HCT116 (cell line): Measurements from ENCODE around the gene SLC24A3. TPM values are rescaled to one million over a fixed set of nuclear protein-coding genes. Genes with fewer than 3 reads are reported as not detected.

Experiments used
- ATAC-seq: fragments of 200-7000 bp; cut with Tn5 transposase; 2 replicates; pipeline ENCODE4 v1.9.1; 2020; ENCODE audit warnings: mild to moderate bottlenecking, moderate library complexity
- BruUV-seq: library from RNA; stranded (reverse); fragments of 400-500 nt; replicated peaks from 2 replicates; lab custom pipeline; 2021; lab: Mats Ljungman, UMichigan
- CTCF ChIA-PET: fragments of 300-600 bp; sonication (Branson Sonifier 250); formaldehyde crosslinking; loops from one replicate; lab custom pipeline; 2021; ENCODE audit warnings: antibody characterized with exemption; lab: Charles Lee
- POLR2A ChIA-PET: fragments of 300-600, 350-600 bp; sonication (Branson Sonifier 250); formaldehyde crosslinking; loops from one replicate; lab custom pipeline; 2021; ENCODE audit warnings: antibody characterized with exemption; lab: Charles Lee
- RAD21 ChIA-PET, 2 experiments: fragments of 300-600 bp; sonication (Branson Sonifier 250); formaldehyde crosslinking; loops; one replicate each; lab custom pipeline; 2023; ENCODE audit warnings: low total read pairs in 2 of 2; ENCODE audit not compliant: uncharacterized antibody in 2 of 2, unreplicated experiment in 2 of 2, low non-redundant PET in 1 of 2; lab: Charles Lee
- DNase-seq: peaks from one replicate; pipeline ENCODE4 v3.0.0-alpha.2; 2010; ENCODE audit warnings: low read depth, low spot score
- H2AFZ ChIP-seq: fragments of 200-600 bp; shearing (Covaris generic), sonication (generic); 2 replicates; pipeline ENCODE4 v1.6.1; 2017; ENCODE audit warnings: low read depth, mixed run types, mixed read lengths, antibody characterized with exemption, low read length; ENCODE audit not compliant: poor library complexity, severe bottlenecking
- H3K27ac ChIP-seq: 2 replicates; pipeline ENCODE4 v1.5.1; 2012; ENCODE audit warnings: low read depth, low read length
- H3K27me3 ChIP-seq: fragments of 200-600 bp; sonication (generic); 2 replicates; pipeline ENCODE4 v1.6.1; 2016; ENCODE audit warnings: mixed run types, low read length, mixed read lengths; ENCODE audit not compliant: insufficient read depth
- H3K36me3 ChIP-seq, 2 experiments: fragments of 200-500 bp in 1 of 2; fragments of 200-600 bp in 1 of 2; sonication (Bioruptor generic) in 1 of 2; sonication (generic) in 1 of 2; 2 replicates each; pipeline versions ENCODE4 v1.5.1 to v1.6.1; 2014 to 2016; ENCODE audit warnings: low read length in 2 of 2, inconsistent platforms in 1 of 2, mixed read lengths in 1 of 2, mixed run types in 1 of 2; ENCODE audit not compliant: insufficient read depth in 2 of 2, control insufficient read depth in 1 of 2
- H3K4me1 ChIP-seq, 2 experiments: fragments of 200-600 bp in 1 of 2; sonication (generic) in 1 of 2; 2 replicates each; pipeline versions ENCODE4 v1.5.1 to v1.6.1; 2012 to 2017; ENCODE audit warnings: low read length in 2 of 2, inconsistent platforms in 1 of 2, mild to moderate bottlenecking in 1 of 2, mixed read lengths in 1 of 2, mixed run types in 1 of 2, moderate library complexity in 1 of 2; ENCODE audit not compliant: insufficient read depth in 2 of 2, control insufficient read depth in 1 of 2
- H3K4me2 ChIP-seq: fragments of 200-600 bp; sonication (generic); 2 replicates; pipeline ENCODE4 v1.6.1; 2017; ENCODE audit warnings: mixed run types, low read length, mixed read lengths
- H3K4me3 ChIP-seq, 2 experiments: fragments of 200-600 bp in 1 of 2; sonication (generic) in 1 of 2; replicated peaks in 1 of 2; 2 replicates each; pipeline ENCODE4 v1.5.1; 2011 to 2016; ENCODE audit warnings: low read length in 2 of 2, control low read depth in 1 of 2, low read depth in 1 of 2, mild to moderate bottlenecking in 1 of 2, mixed read lengths in 1 of 2, mixed run types in 1 of 2
- H3K79me2 ChIP-seq: fragments of 200-600 bp; sonication (generic); 2 replicates; pipeline ENCODE4 v1.6.1; 2017; ENCODE audit warnings: mild to moderate bottlenecking, mixed run types, low read length, moderate library complexity, mixed read lengths; ENCODE audit not compliant: insufficient read depth
- H3K9ac ChIP-seq: fragments of 200-600 bp; sonication (generic); 2 replicates; pipeline ENCODE4 v1.6.1; 2016; ENCODE audit warnings: low read length, mixed read lengths
- H3K9me2 ChIP-seq: fragments of 200-600 bp; sonication (generic), shearing (Covaris generic); 2 replicates; pipeline ENCODE4 v1.6.1; 2017; ENCODE audit warnings: mixed run types, mild to moderate bottlenecking, moderate library complexity; ENCODE audit not compliant: insufficient read depth
- H3K9me3 ChIP-seq, 2 experiments: fragments of 200-500 bp in 1 of 2; fragments of 200-600 bp in 1 of 2; sonication (Bioruptor generic) in 1 of 2; sonication (generic) in 1 of 2; 2 replicates each; pipeline ENCODE4 v1.6.1; 2014 to 2017; ENCODE audit warnings: low read length in 2 of 2, mixed read lengths in 2 of 2, inconsistent platforms in 1 of 2, low read depth in 1 of 2, mild to moderate bottlenecking in 1 of 2, mixed run types in 1 of 2, moderate library complexity in 1 of 2; ENCODE audit not compliant: control insufficient read depth in 1 of 2, insufficient read depth in 1 of 2
- H4K20me1 ChIP-seq: fragments of 200-600 bp; sonication (generic), shearing (Covaris generic); 2 replicates; pipeline ENCODE4 v1.6.1; 2017; ENCODE audit warnings: mixed run types, mild to moderate bottlenecking, moderate library complexity; ENCODE audit not compliant: insufficient read depth
- ATF3 ChIP-seq: IDR thresholded peaks from 2 replicates; pipeline ENCODE4 v1.6.1; 2012
- CBX3 ChIP-seq: IDR thresholded peaks from 2 replicates; pipeline ENCODE4 v1.6.1; 2012; ENCODE audit warnings: low read depth
- CEBPB ChIP-seq: IDR thresholded peaks from 2 replicates; pipeline ENCODE4 v1.6.1; 2012; ENCODE audit warnings: low read depth
- EGR1 ChIP-seq: IDR thresholded peaks from 2 replicates; pipeline ENCODE4 v1.6.1; 2012; ENCODE audit warnings: low read depth
- ELF1 ChIP-seq: IDR thresholded peaks from 2 replicates; pipeline ENCODE4 v1.6.1; 2012; ENCODE audit warnings: low read depth, borderline replicate concordance
- EZH2 ChIP-seq: fragments of 200-600 bp; sonication (generic); IDR thresholded peaks from 2 replicates; pipeline ENCODE4 v1.6.1; 2017; ENCODE audit warnings: antibody characterized with exemption, mixed run types
- EZH2phosphoT487 ChIP-seq: fragments of 200-600 bp; IDR thresholded peaks from 2 replicates; pipeline ENCODE4 v1.6.1; 2018; ENCODE audit warnings: antibody characterized with exemption, borderline replicate concordance
- FOSL1 ChIP-seq: IDR thresholded peaks from 2 replicates; pipeline ENCODE4 v1.6.1; 2012; ENCODE audit warnings: low read depth
- POLR2A ChIP-seq: IDR thresholded peaks from 2 replicates; pipeline ENCODE4 v1.7.0; 2011; ENCODE audit warnings: borderline replicate concordance; ENCODE audit not compliant: insufficient read depth, insufficient read length; ENCODE audit errors: extremely low read depth
- SIN3A ChIP-seq: IDR thresholded peaks from 2 replicates; pipeline ENCODE4 v1.6.1; 2012; ENCODE audit warnings: low read depth
- SP1 ChIP-seq: IDR thresholded peaks from 2 replicates; pipeline ENCODE4 v1.6.1; 2012; ENCODE audit warnings: low read depth
- SRF ChIP-seq: IDR thresholded peaks from 2 replicates; pipeline ENCODE4 v1.6.1; 2012; ENCODE audit warnings: low read depth
- ZNF274 ChIP-seq: fragments of 200-500 bp; sonication (Bioruptor generic); IDR thresholded peaks from 2 replicates; pipeline ENCODE4 v1.6.1; 2014; ENCODE audit warnings: mild to moderate bottlenecking, low read depth, low read length, inconsistent platforms
- intact Hi-C: fragments of 100-400 bp; cut with micrococcal nuclease; formaldehyde crosslinking; loops from 2 replicates; pipeline ENCODE4 v1.10.0; 2022
- total RNA-seq: library from RNA; stranded (reverse); gene quantifications from one replicate; pipeline ENCODE4 v1.2.1, GENCODE V29; 2021; ENCODE audit not compliant: unreplicated experiment
- TF ChIP-seq, protein P1 (sequence below): IDR thresholded peaks from 2 replicates; pipeline ENCODE4 v1.6.1; 2011; ENCODE audit warnings: mild to moderate bottlenecking, low read length, moderate library complexity; ENCODE audit not compliant: insufficient replicate concordance; ENCODE audit errors: extremely low read depth
- TF ChIP-seq, protein P2 (sequence below), 3 experiments: fragments of 200-600 bp in 1 of 3; sonication (generic) in 1 of 3; IDR thresholded peaks in 2 of 3; conservative IDR thresholded peaks in 1 of 3; 2 replicates each; pipeline ENCODE4 v1.5.1; 2012 to 2017; ENCODE audit warnings: low read depth in 2 of 3, low read length in 2 of 3, antibody characterized with exemption in 1 of 3, borderline replicate concordance in 1 of 3, control low read depth in 1 of 3, mild to moderate bottlenecking in 1 of 3, mixed read lengths in 1 of 3, mixed run types in 1 of 3, moderate library complexity in 1 of 3; ENCODE audit not compliant: insufficient read depth in 1 of 3
- TF ChIP-seq, protein P3 (sequence below): IDR thresholded peaks from 2 replicates; pipeline ENCODE4 v1.6.1; 2012

The SLC24A3 gene
- total RNA-seq, 1 experiment from 2014 or later, result not detected

- Histone ChIP-seq H3K9me2 (no peaks in the 10 kb centered on the region), H3K27me3 (0 out of 2 replicates have a peak, but pooled peaks cover 6% of the 10 kb centered on the region), H3K4me2 (no peak overlapping the region), H3K79me2 (no peaks in the 10 kb centered on the region), H3K9me3 (no peaks in the 10 kb centered on the region), H3K36me3 (no peaks in the 10 kb centered on the region), H3K9ac (no peak overlapping the region), H2AFZ (no peak overlapping the region), H3K4me1 (no peaks in the 10 kb centered on the region), H4K20me1 (no peaks in the 10 kb centered on the region), H3K27ac (no peak overlapping the region), H3K4me3 (no peak overlapping the region)
- BruUV-seq, result no TSS peak
- no peak for ATAC-seq
- RAD21 ChIA-PET, result no interaction called here
- CTCF ChIA-PET, result no interaction called here
- no peak for DNase-seq
- intact Hi-C loops, result no loop called here
- POLR2A ChIA-PET, result no interaction called here
- no peak for TF ChIP-seq FOSL1
- TF ChIP-seq SRF, result no peak
- TF ChIP-seq, protein P1, sequence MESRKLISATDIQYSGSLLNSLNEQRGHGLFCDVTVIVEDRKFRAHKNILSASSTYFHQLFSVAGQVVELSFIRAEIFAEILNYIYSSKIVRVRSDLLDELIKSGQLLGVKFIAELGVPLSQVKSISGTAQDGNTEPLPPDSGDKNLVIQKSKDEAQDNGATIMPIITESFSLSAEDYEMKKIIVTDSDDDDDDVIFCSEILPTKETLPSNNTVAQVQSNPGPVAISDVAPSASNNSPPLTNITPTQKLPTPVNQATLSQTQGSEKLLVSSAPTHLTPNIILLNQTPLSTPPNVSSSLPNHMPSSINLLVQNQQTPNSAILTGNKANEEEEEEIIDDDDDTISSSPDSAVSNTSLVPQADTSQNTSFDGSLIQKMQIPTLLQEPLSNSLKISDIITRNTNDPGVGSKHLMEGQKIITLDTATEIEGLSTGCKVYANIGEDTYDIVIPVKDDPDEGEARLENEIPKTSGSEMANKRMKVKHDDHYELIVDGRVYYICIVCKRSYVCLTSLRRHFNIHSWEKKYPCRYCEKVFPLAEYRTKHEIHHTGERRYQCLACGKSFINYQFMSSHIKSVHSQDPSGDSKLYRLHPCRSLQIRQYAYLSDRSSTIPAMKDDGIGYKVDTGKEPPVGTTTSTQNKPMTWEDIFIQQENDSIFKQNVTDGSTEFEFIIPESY, result no peak
- no peak for TF ChIP-seq ATF3
- no peak for TF ChIP-seq POLR2A
Measured at GRCh38 chr20:19599200-19599599, 386.8 kb downstream of the SLC24A3 start.

DNA sequence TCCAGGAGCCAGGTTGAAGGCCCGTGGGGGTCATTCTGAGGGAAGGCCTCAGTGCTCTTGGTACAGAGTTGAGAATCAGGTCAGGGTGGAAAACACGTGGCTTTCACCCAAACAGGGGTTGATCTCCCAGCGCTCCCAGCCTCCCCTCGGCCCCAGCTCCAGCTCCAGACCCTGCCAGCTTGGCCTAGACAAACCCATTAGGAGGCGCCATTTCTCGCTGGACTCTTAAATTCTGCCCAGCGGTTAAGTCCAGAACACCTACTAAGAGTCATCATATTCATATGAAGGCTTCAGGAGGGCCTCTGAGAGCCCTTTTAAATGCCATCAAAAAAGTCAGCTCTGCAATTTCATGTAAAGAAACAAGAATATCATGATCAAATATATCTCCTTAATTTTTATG, 387.6 kb downstream of the SLC24A3 start:
- Histone ChIP-seq H4K20me1 (no peaks in the 10 kb centered on the region), H3K4me1 (no peaks in the 10 kb centered on the region), H3K79me2 (no peaks in the 10 kb centered on the region), H3K4me3 (no peak overlapping the region), H3K27me3 (peaks cover 11% of the 10 kb centered on the region; the same call in 1 of the 2 replicates), H3K9ac (no peak overlapping the region), H3K4me2 (no peak overlapping the region), H3K9me2 (no peaks in the 10 kb centered on the region), H3K9me3 (no peaks in the 10 kb centered on the region), H3K36me3 (no peaks in the 10 kb centered on the region), H3K27ac (no peak overlapping the region), H2AFZ (no peak overlapping the region)
- intact Hi-C loops, result no loop called here
- DNase-seq, result no peak
- no TSS peak for BruUV-seq
- RAD21 ChIA-PET, result no interaction called here
- POLR2A ChIA-PET, result no interaction called here
- ATAC-seq, result no peak
- TF ChIP-seq, protein P2, sequence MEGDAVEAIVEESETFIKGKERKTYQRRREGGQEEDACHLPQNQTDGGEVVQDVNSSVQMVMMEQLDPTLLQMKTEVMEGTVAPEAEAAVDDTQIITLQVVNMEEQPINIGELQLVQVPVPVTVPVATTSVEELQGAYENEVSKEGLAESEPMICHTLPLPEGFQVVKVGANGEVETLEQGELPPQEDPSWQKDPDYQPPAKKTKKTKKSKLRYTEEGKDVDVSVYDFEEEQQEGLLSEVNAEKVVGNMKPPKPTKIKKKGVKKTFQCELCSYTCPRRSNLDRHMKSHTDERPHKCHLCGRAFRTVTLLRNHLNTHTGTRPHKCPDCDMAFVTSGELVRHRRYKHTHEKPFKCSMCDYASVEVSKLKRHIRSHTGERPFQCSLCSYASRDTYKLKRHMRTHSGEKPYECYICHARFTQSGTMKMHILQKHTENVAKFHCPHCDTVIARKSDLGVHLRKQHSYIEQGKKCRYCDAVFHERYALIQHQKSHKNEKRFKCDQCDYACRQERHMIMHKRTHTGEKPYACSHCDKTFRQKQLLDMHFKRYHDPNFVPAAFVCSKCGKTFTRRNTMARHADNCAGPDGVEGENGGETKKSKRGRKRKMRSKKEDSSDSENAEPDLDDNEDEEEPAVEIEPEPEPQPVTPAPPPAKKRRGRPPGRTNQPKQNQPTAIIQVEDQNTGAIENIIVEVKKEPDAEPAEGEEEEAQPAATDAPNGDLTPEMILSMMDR (IDR thresholded peaks at IDR 0.05 in 2 of 3, conservative IDR thresholded peaks at IDR 0.05 in 1 of 3; ENCODE audit: borderline replicate concordance in 1 of 3, insufficient read depth in 1 of 3, low read depth in 2 of 3, low read length in 2 of 3), result no peak
- TF ChIP-seq POLR2A (no peak), ELF1 (no peak), EZH2 (no peak), CBX3 (no peak), EGR1 (no peak), CEBPB (no peak), SP1 (no peak), EZH2phosphoT487 (no peak), ZNF274 (no peak), SIN3A (no peak)
- TF ChIP-seq, protein P3, sequence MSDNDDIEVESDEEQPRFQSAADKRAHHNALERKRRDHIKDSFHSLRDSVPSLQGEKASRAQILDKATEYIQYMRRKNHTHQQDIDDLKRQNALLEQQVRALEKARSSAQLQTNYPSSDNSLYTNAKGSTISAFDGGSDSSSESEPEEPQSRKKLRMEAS, result no peak
- CTCF ChIA-PET, result interaction anchor here (1.5 kb wide), 1 partner anchor 16 kb away, joined by 4 read pairs; no protein-coding TSS in a partner anchor
